Esophagus muscularis mucosa (tissue), 4 donors: ENCODE data around the gene ITPRIPL2. TPM values are rescaled to one million over a fixed set of nuclear protein-coding genes. Genes with fewer than 3 reads are reported as not detected.

Source experiments
- DNase-seq: peaks from one replicate; pipeline ENCODE4 v3.0.0-alpha.2; 2017; ENCODE audit errors: extremely low spot score
- H3K27ac ChIP-seq, 4 donors: fragments of 200-600 bp; sonication (generic); replicated peaks in 1 of 4; 1 replicate in 3 of 4; 2 replicates in 1 of 4; pipeline ENCODE4 v1.5.1; 2016 to 2019; ENCODE audit warnings: mild to moderate bottlenecking in 1 of 4
- H3K27me3 ChIP-seq, 4 donors: fragments of 200-600 bp; sonication (generic); one replicate each; pipeline versions ENCODE4 v1.5.1 to v1.6.0; 2016 to 2019
- H3K36me3 ChIP-seq, 4 donors: fragments of 200-600 bp; sonication (generic); one replicate each; pipeline ENCODE4 v1.5.1; 2016 to 2019
- H3K4me1 ChIP-seq, 4 donors: fragments of 200-600 bp; sonication (generic); one replicate each; pipeline ENCODE4 v1.5.1; 2016 to 2019
- H3K4me3 ChIP-seq, 4 donors: fragments of 200-600 bp; sonication (generic); 1 replicate in 2 of 4; 2 replicates in 2 of 4; pipeline ENCODE4 v1.5.1; 2016 to 2019; ENCODE audit warnings: mild to moderate bottlenecking in 4 of 4, moderate library complexity in 1 of 4
- H3K9me3 ChIP-seq, 4 donors: fragments of 200-600 bp; sonication (generic); 1 replicate in 3 of 4; 2 replicates in 1 of 4; pipeline ENCODE4 v1.5.1; 2016 to 2019
- EP300 ChIP-seq: sonication (generic); formaldehyde crosslinking; IDR thresholded peaks from one replicate; pipeline ENCODE4 v1.6.1; 2017; ENCODE audit warnings: antibody characterized with exemption
- POLR2A ChIP-seq: fragments of 450-650 bp; IDR thresholded peaks from one replicate; pipeline ENCODE4 v1.6.1; 2017; ENCODE audit warnings: antibody characterized with exemption, moderate library complexity, mild to moderate bottlenecking, low read depth
- POLR2AphosphoS5 ChIP-seq, 2 donors: sonication (generic); formaldehyde crosslinking; IDR thresholded peaks; one replicate each; pipeline ENCODE4 v1.6.1; 2017; ENCODE audit warnings: antibody characterized with exemption in 2 of 2
- WGBS: methylation state at CpG from one replicate; pipeline ENCODE4 v1.1.5; 2018; 5-methylcytosine and 5-hydroxymethylcytosine counted together
- intact Hi-C: fragments of 100-400 bp; cut with DNase I; formaldehyde crosslinking; loops from one replicate; pipeline ENCODE4 v1.15.1; 2023
- total RNA-seq, 4 donors: library from RNA; depleted of rRNA; stranded (reverse); fragments of >200 nt; gene quantifications; one replicate each; pipeline versions ENCODE4 v1.1.0 to v1.2.1, GENCODE V29; 2016
- TF ChIP-seq, protein P1 (sequence below), 3 experiments: fragments of 200-600 bp in 2 of 3; fragments of 450-650 bp in 1 of 3; sonication (generic) in 2 of 3; IDR thresholded peaks; one replicate each; pipeline ENCODE4 v1.5.1; 2017 to 2019; ENCODE audit warnings: antibody characterized with exemption in 3 of 3, mild to moderate bottlenecking in 2 of 3, moderate library complexity in 1 of 3

The ITPRIPL2 gene
- total RNA-seq, 4 donors from 2014 or later, result 56.1 to 111 (median 83.2) TPM

- H3K36me3 ChIP-seq, result no peaks in the 10 kb centered on the region
- WGBS, result 63% methylated on average over 1 of the region's 1 CpG
- peaks cover 0 to 16% (median 8%) of the 10 kb centered on the region in 4 donors for H3K9me3 ChIP-seq
- no peaks in the 10 kb centered on the region for H3K4me1 ChIP-seq
- DNase-seq, result no peak
- no peaks in the 10 kb centered on the region for H3K27me3 ChIP-seq
- no peak overlapping the region for H3K4me3 ChIP-seq
- intact Hi-C loops, result loop anchor here (10.0 kb wide), 1 partner anchor 343 kb away; no protein-coding TSS in a partner anchor
- TF ChIP-seq POLR2AphosphoS5 (IDR thresholded peaks at IDR 0.05), result no peak
- TF ChIP-seq, protein P1, sequence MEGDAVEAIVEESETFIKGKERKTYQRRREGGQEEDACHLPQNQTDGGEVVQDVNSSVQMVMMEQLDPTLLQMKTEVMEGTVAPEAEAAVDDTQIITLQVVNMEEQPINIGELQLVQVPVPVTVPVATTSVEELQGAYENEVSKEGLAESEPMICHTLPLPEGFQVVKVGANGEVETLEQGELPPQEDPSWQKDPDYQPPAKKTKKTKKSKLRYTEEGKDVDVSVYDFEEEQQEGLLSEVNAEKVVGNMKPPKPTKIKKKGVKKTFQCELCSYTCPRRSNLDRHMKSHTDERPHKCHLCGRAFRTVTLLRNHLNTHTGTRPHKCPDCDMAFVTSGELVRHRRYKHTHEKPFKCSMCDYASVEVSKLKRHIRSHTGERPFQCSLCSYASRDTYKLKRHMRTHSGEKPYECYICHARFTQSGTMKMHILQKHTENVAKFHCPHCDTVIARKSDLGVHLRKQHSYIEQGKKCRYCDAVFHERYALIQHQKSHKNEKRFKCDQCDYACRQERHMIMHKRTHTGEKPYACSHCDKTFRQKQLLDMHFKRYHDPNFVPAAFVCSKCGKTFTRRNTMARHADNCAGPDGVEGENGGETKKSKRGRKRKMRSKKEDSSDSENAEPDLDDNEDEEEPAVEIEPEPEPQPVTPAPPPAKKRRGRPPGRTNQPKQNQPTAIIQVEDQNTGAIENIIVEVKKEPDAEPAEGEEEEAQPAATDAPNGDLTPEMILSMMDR (IDR thresholded peaks at IDR 0.05), result no peak
- no peak for TF ChIP-seq EP300
- no peak for TF ChIP-seq POLR2A
- H3K27ac ChIP-seq, result no peak overlapping the region
Measured at GRCh38 chr16:19152042-19152441, 38.3 kb downstream of the ITPRIPL2 start.

DNA sequence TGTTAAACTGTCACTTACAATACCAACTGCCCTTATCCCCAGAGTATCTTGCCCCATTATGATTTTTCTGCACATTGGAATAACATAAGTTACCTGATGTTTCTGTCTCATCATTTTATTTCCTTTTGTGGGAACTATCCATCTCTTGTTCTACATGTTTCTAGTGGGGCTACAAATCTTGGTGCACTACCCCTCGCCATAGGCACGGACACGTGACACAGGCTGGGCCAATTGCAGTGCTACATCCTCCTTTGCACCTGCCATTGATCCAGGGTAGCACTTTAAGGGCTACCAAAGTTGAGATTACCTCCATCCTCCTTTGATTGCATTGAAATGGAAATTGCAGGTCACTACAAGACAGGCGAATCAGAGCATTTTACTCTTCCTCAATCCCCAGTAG is 40.1 kb downstream of the ITPRIPL2 start:
- WGBS, result 78% methylated on average over 4 of the region's 4 CpGs
- Histone ChIP-seq H3K9me3 (peaks cover 0 to 9% (median 4%) of the 10 kb centered on the region in 4 donors), H3K27ac (no peak overlapping the region), H3K27me3 (no peaks in the 10 kb centered on the region), H3K36me3 (no peaks in the 10 kb centered on the region), H3K4me1 (no peaks in the 10 kb centered on the region), H3K4me3 (no peak overlapping the region)
- no peak for DNase-seq
- TF ChIP-seq, protein P1 (IDR thresholded peaks at IDR 0.05), result no peak
- TF ChIP-seq POLR2A, result no peak
- no peak for TF ChIP-seq EP300
- TF ChIP-seq POLR2AphosphoS5 (IDR thresholded peaks at IDR 0.05), result no peak
- intact Hi-C loops, result loop anchor here (10.0 kb wide), 1 partner anchor 341 kb away; no protein-coding TSS in a partner anchor

DNA sequence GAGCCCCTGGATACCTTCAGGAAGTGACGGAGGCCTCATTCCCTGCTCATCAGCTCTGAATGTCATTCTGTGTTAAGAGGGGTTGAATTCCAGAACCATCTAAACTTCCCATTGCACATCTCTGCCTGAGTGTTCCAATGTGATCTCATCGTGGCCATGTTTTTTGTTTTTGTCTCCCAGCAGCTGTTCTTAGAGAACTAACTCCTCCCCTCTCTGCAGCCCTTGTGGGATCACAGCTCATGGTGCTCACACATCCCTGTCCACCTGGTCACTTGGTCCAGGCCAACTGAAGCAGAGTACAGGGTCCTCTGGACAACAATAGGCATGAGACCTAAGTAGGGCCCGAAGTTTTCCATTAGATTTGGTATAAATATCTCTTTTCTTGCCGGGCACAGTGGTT is 48.3 kb downstream of the ITPRIPL2 start:
- peaks cover 0 to 4% (median 0%) of the 10 kb centered on the region in 4 donors for H3K9me3 ChIP-seq
- H3K36me3 ChIP-seq, result no peaks in the 10 kb centered on the region
- DNase-seq, result no peak
- 72% methylated on average over 4 of the region's 4 CpGs for WGBS
- TF ChIP-seq EP300 (no peak), POLR2A (no peak), POLR2AphosphoS5 (IDR thresholded peaks at IDR 0.05) (no peak)
- TF ChIP-seq, protein P1 (IDR thresholded peaks at IDR 0.05), result no peak
- peaks cover 0 to under 1% (median under 1%) of the 10 kb centered on the region in 4 donors for H3K4me1 ChIP-seq
- intact Hi-C loops, result no loop called here
- peaks cover 0 to 6% (median 0%) of the 10 kb centered on the region in 4 donors for H3K27me3 ChIP-seq
- H3K27ac ChIP-seq, result no peak overlapping the region
- H3K4me3 ChIP-seq, result no peak overlapping the region

- Histone ChIP-seq H3K4me3 (no peak overlapping the region), H3K4me1 (peaks cover 5 to 12% (median 11%) of the 10 kb centered on the region in 4 donors), H3K27me3 (peaks cover 0 to 17% (median 2%) of the 10 kb centered on the region in 4 donors), H3K36me3 (no peaks in the 10 kb centered on the region), H3K27ac (no peak overlapping the region), H3K9me3 (peaks cover 0 to 4% (median 0%) of the 10 kb centered on the region in 4 donors)
- DNase-seq, result no peak
- TF ChIP-seq EP300, result no peak
- TF ChIP-seq, protein P1 (IDR thresholded peaks at IDR 0.05), result no peak
- no peak for TF ChIP-seq POLR2A
- no peak for TF ChIP-seq POLR2AphosphoS5 (IDR thresholded peaks at IDR 0.05)
- intact Hi-C loops, result no loop called here
- 89% methylated on average over 1 of the region's 1 CpG for WGBS
Measured at GRCh38 chr16:19163215-19163614, 49.5 kb downstream of the ITPRIPL2 start.

DNA sequence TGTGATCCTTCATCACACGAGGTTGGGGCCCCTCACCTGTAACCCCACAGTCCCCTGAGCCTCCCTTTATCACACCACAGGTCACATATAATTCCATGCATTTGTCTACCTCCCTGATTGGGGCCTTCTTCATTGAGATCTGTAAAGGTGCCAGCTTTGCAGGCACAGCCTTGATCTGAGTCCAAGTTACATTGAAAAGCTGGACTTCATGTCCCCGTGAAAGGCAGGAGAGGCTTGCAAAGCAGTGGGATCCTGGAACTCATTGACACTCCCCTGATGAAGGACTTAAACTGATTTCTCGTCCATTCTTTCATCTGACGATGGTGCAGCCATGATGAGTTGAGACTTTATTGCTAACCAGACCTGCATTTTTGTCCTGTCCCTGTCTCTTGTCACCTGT is 50.5 kb downstream of the ITPRIPL2 start:
- H3K27ac ChIP-seq, result no peak overlapping the region
- WGBS, result 78% methylated on average over 4 of the region's 4 CpGs
- intact Hi-C loops, result no loop called here

More for the DNA sequence above, 50.5 kb downstream of the ITPRIPL2 start:
- no peak for DNase-seq
- Histone ChIP-seq H3K9me3 (peaks cover 0 to 4% (median 0%) of the 10 kb centered on the region in 4 donors), H3K36me3 (no peaks in the 10 kb centered on the region), H3K27me3 (peaks cover 0 to 28% (median 8%) of the 10 kb centered on the region in 4 donors), H3K4me1 (peaks cover 14 to 23% (median 22%) of the 10 kb centered on the region in 4 donors), H3K4me3 (no peak overlapping the region)
- TF ChIP-seq POLR2A, result no peak
- no peak for TF ChIP-seq POLR2AphosphoS5 (IDR thresholded peaks at IDR 0.05)
- TF ChIP-seq, protein P1 (IDR thresholded peaks at IDR 0.05), result no peak
- no peak for TF ChIP-seq EP300
